Adipose tissue (tissue), 3 donors: ENCODE measurements around the gene KLHL5. TPM values are rescaled to one million over a fixed set of nuclear protein-coding genes. Genes with fewer than 3 reads are reported as not detected.
"Not testable (repeated sequence)": the region's sequence is repeated elsewhere in the genome, so short reads cannot be mapped to it uniquely, and the experiment has no call there.

ENCODE experiments used
- H3K27ac ChIP-seq: one replicate; pipeline ENCODE4 v1.5.1; 2013; ENCODE audit warnings: low read depth, low read length
- WGBS, 3 donors: extraction: QIAGEN DNeasy Blood & Tissue Kit; methylation state at CpG; one replicate each; pipeline ENCODE4 v1.1.7; 2013; 5-methylcytosine and 5-hydroxymethylcytosine counted together
- polyA plus RNA-seq, 3 donors: library from polyadenylated mRNA; stranded (reverse); fragments of 200-250 nt; gene quantifications; one replicate each; pipeline ENCODE4 v1.2.3, GENCODE V29; 2013
- donor health status: healthy with polysubstance abuse.
- donor health status: Bipolar disorder and iron deficiency.
- donor health status: healthy.

The KLHL5 gene
- polyA plus RNA-seq, 3 donors, result 6.0 to 27.6 (median 23.5) TPM

DNA sequence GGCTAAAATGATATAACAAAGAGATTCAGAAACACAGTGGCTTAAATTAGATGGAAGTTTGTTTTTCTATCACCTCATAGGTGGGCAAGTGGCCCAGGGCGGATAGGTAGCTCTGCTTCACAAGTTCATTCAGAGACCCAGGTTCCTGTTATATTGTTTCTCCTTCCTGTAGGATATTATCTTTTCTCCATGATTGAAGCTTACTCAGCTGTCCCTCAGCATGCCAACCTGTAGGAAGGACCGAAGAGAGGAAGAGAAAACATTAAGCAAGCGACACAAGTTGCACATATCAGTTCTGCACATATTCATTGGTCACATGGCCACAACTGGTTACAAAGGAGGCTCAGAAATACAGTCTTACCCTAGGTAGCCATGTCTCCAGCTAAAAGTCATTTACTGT is 6.9 kb downstream of the KLHL5 start:
- no peak overlapping the region for H3K27ac ChIP-seq
- WGBS, 3 donors, result 60 to 90% (median 75%) methylated on average over 3 of the region's 3 CpGs

DNA sequence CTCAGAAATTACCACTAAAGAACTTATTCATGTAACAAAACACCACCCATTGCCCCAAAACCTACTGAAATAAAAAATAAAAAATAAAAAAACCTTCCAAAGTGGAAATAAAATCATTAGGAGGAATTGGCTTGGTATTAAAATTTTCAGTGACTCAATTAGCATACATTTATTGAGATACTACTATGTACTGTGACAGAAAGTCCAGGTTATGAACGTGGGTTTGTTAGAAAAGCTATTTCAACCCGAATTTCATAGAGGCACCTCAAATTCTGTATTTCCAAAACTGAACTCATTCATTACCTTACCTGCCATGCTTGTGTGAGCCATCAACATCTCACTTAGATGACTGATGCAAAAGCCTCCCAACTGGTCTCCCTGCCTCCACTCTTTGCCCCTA is 16.8 kb downstream of the KLHL5 start:
- 92 to 100% (median 98%) methylated on average over 2 of the region's 2 CpGs for WGBS, 3 donors
- no peak overlapping the region for H3K27ac ChIP-seq

DNA sequence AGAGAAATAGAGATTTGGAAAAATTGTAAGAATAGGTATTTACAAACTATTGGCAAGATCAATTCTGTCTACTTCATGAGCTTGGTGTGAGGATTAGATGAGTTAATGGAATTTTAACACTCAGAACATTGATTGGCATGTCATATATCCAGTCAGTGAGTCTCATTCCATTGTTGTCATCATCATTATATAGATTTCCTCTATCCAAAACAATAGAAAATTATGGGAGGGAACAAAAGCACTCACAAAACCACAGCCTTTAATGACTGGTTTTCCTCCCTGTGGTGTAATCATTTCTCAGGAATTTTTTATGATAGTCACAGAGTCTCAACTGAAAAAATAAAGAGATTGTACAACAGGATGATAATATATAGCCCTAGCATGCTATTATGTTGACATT is 21.1 kb downstream of the KLHL5 start:
- no peak overlapping the region for H3K27ac ChIP-seq

DNA sequence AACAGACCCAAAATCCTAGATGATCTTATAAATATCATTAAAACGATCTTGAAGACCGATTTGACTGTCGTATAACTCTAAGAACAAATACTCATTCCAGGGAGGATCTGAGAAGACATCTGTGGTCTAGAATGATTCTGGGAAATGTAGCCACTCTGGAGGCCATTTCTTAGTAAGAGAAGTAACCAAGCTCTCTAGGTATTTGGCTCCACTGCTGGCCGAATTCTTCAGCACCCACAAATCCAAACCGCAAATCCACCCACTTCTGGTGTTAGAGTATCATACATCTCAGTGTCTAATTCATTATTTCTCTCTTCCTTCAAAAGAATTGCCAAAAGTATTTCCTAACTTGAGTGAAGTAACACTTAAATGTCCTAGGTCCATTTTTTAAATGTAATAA is 23.9 kb downstream of the KLHL5 start:
- H3K27ac ChIP-seq, result no peak overlapping the region
- WGBS, 3 donors, result 84 to 92% (median 88%) methylated on average over 5 of the region's 5 CpGs

DNA sequence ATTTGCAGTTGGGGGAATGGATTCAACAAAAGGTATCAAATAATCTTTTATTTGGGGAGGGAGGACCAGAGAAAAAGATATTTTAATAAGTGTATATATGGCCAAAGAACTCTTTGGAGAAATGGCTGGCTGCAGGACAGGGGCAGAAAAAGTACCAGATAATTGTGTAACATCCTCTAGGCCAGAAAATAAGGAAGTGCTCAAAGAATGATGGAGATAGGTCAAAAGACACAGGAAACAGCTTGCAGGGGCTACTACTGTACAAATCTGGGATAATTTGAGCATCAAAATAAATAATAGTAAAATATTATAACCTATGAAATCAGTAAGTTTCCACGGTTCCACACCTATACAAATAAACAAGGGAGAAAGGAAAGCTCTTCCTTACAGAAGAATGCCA is 34.8 kb downstream of the KLHL5 start:
- 70 to 78% (median 77%) methylated on average over 1 of the region's 1 CpG for WGBS, 3 donors
- no peak overlapping the region for H3K27ac ChIP-seq

DNA sequence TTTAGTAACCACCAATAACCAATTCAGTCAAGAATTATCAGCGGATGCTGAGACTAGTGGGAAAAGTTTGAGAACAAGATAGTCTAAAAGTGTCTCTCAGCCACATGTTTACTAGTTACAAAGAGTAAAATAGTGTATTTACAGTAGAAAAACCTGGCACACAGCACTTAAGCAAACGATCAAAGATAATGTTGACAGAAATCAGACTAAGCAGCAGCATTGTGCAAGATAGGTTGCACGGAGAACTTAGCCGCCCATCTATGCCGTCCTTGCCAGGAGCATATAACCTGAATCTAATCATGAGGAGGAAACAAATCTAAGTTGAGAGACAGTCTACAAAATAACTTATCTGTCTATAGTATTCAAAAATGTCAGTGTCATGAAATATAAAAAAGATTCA is 35.3 kb downstream of the KLHL5 start:
- 45 to 82% (median 81%) methylated on average over 5 of the region's 5 CpGs for WGBS, 3 donors
- H3K27ac ChIP-seq, result no peak overlapping the region

DNA sequence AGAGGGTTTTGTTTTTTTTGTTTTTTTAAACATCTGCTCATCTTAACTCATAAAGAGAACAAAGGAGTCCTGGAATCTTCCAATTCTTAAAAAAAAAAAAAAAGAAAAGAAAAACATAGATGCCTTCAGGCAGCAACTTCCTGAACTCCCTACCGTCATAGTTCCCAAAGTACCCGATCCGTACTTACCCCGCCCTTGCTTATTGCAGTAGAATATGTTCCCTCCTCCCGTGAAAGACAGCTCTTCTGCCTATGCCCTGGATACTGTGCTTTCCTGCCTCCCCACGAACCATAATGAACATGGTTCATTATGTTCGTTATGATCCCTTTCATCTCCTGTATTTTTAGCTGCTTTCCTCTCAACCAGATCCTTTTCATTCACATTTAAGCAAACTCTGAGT is 40.3 kb downstream of the KLHL5 start:
- H3K27ac ChIP-seq, result no peak overlapping the region
- 76 to 86% (median 83%) methylated on average over 7 of the region's 7 CpGs for WGBS, 3 donors

DNA sequence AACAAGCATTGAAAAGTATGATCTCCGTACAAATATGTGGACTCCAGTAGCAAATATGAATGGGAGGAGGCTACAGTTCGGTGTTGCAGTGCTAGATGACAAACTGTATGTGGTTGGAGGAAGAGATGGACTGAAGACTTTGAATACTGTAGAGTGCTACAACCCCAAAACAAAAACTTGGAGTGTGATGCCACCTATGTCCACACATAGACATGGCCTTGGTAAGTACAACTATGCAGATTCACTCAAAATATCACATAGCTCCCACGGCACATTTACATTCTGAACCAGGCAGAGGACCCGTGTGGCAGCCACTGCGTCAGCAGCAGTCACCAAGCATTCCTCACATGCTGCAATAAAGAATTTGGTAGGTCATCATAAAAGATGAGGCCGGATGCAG is 41.3 kb downstream of the KLHL5 start:
- no peak overlapping the region for H3K27ac ChIP-seq
- WGBS, 3 donors, result 94 to 95% (median 95%) methylated on average over 6 of the region's 6 CpGs

DNA sequence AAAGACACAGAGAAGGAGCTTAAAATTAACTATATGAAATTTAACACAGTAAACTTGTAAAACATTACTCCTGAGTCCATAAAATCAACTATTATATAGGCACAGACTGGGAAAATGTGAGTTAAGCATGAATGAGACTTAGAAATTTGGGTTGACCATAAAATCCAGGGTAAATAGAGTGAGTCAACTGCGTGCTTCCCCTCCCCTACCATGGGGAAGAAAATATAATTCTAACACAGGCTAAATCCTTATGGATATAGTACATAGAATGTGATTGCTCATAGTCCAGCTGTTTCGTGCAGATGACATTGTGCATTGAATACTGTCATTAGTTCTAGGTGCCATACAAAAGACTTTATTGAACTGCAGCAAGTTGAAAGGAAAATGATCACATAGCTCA is 42.2 kb downstream of the KLHL5 start:
- 94 to 96% (median 95%) methylated on average over 2 of the region's 2 CpGs for WGBS, 3 donors

DNA sequence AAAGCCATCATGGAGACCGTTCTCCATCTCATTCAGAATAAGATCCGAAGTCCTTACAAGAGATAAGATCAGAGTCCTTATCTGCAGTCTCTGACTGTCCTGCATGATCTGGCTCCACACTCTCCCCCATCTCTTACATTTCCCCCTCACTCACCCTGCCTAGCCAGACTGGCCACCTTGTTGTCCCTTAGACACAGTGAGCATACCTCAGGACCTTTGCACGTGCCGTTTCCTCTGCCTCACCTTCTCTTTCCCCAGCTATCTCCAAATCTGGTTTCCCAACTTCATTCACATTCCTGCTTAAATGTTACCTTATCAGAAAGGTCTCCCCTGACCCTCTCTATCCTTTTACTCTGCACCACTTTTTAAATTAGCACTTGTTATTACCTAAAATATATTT is 44.0 kb downstream of the KLHL5 start:
- WGBS, 3 donors, result 96 to 100% (median 99%) methylated on average over 4 of the region's 4 CpGs

More for the DNA sequence above, 42.2 kb downstream of the KLHL5 start:
- H3K27ac ChIP-seq, result no peak overlapping the region

DNA sequence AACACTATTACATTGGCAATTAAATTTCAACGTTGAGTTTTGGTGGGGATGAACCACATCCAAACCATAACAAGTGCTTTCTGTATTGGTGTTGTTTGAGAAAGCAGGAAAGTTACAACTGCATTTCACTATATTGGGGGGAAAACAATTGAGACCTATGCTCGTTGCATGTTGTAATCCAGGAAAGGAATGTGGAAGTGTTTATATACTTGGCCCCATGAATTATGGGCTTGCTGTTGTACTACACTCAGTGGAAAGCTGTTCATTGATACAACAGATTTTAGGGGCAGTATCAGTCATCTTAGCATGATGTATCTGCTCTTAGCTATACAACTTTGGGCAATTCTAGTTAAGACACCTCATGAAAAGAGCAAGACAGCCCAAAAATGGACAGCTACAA is 52.4 kb downstream of the KLHL5 start:
- H3K27ac ChIP-seq, result no peak overlapping the region
- WGBS, 3 donors, result 57 to 88% (median 60%) methylated on average over 2 of the region's 2 CpGs

More for the DNA sequence above, 44.0 kb downstream of the KLHL5 start:
- H3K27ac ChIP-seq, result no peak overlapping the region

DNA sequence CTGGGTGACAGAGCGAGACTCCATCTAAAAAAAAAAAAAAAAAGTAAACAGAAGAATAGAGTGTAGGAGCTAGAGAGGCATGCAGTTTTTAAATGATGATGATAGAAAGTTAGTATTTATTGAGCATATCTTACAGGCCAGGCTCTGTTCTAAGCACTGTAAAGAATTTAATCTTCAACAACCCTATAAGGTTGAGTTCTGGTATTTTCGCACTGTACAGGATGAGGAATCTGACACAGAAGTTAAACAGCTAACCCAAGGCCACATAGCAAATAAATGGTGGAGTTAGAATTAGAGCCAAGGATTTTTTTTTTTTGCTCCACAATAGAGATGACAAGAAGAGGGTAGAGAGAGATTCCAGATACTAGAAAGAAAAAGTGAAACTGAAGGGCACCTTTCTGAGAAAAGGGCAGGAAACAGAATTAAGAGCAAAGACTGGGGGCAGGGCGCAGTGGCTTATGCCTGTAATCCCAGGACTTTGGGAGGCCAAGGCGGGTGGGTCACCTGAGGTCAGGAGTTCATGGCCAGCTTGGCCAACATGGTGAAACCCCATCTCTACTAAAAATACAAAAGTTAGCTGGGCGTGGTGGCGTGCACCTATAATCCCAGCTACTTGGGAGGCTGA is 56.1 kb downstream of the KLHL5 start:
- no peak overlapping the region for H3K27ac ChIP-seq
- 75 to 100% (median 92%) methylated on average over 6 of the region's 6 CpGs for WGBS, 3 donors

DNA sequence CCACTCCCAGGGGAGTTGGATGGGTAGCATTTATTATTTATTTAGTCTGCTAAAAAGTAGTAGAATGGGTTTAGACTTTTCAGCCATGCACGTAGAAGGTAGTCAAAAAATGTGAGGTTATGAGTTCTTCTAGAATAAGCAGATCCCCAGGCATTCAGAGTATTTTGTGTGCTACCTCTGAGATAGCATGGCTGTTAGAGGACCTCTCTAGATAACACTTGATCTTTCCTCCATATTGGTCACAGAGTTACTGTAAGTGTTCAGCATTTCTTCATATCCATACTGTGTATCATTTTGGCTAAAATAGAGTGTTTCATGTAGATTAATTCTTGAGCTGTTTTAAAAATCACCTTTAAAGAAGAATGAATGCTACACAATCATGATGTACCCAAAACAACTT is 58.4 kb downstream of the KLHL5 start:
- 93 to 97% (median 96%) methylated on average over 1 of the region's 1 CpG for WGBS, 3 donors
- H3K27ac ChIP-seq, result no peak overlapping the region

DNA sequence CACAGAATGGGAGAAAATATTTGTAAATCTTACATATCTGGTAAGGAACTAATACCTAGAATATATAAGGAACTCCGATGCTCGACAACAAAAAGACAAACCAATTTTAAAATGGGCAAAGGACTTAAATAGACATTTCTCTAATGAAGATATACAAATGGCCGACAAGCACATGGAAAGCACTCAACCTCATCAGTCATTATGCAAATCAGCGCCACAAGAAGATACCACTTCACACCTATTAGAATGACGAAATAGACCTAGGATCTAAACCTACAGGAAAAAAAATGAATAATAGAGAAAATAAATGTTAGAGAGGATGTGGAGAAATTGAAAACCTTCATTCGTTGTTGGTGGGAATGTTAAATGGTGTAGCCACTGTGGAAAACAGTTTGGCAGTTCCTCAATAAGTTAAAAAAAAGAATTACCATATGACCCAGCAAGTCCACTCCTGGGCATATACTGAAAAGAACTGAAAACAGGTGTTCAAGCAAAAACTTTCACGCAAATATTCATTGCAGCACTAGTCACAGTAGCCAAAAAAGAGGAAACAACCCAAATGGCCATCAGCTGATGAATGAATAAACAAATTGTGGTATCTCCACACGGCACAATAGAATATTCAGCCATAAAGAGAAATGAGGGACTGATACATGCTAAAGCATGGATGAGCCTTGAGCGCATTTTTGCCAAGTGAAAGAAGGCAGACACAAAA is 63.0 kb downstream of the KLHL5 start:
- H3K27ac ChIP-seq, result no peak overlapping the region
- 89 to 96% (median 95%) methylated on average over 9 of the region's 9 CpGs for whole genome bisulfite sequencing, 3 donors

DNA sequence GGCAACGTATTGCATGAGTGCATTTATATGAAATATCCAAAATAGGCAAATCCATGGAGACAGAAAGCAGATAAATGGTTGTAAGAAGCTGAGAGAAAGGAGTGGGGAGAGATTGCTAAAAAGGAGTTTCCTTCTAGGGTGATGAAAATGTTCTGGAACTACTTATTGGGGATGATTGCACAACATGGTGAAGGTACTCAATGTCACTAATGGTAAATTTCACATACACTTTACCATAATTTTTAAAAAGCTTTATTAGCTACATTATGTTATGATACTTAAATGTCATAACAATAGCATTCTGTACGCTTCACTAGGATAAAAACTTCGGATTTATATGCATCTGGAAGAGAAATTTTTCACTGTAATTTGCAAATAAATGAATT is 63.6 kb downstream of the KLHL5 start:
- no peak overlapping the region for H3K27ac ChIP-seq
- WGBS, 3 donors, result 88 to 93% (median 93%) methylated on average over 3 of the region's 3 CpGs

DNA sequence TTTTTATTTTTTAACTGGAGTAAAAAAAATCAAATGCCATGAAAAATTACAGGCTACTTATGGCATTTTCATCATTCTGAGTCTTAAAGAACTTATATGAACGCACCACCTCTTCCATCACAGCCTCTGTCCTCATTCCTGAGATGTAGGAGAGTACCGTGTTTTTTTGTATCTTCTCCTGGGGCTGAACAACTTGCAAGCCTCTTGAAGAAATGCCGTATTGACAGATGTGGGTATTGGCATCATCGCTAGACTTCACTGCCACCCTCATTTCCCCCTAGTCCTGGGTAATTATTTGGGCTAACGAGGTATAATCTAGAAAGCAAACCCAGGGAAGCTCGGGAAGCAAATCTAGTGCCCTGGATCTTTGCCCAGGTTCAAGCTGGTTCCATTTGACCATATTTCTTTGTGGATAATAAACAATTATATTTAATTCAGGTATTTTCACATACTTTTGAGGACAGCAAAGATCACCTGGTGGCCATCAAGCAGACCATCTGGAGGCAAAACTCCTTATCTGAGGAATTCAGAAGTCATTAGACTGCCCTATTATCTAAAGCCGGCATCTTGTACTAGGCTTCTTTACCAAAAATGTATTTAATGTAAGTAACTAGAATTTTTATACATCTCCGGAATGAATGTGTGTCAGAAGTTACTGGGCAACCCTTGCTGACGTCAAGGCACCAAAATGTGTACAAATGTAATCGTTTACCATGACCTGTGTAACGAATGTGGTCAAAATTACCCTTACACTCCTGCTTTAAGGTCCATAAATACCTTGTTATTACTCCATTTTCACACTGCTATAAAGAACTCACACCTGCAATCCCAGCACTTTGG is 64.4 kb downstream of the KLHL5 start:
- H3K27ac ChIP-seq, result no peak overlapping the region
- 89 to 94% (median 94%) methylated on average over 11 of the region's 11 CpGs for WGBS, 3 donors

DNA sequence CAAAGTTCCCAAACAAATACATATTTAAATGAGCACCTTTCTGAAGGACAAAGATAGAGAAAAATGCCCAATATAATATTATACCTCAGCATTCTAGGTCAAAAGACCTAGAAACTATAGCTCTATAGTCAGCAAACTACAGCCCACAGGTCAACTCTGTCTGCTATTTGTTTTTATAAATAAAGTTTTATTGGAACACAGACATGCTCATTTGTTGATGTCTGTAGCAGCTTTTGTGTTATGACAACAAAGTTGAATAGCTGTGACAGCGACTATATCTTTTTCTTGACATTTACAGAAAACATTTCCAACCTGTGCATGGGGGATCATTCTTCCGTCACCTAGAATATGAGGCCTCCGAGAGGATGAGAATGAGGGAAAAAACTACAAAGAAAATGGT is 71.6 kb downstream of the KLHL5 start:
- WGBS, 3 donors, result 97 to 98% (median 98%) methylated on average over 3 of the region's 3 CpGs
- H3K27ac ChIP-seq, result no peak overlapping the region

DNA sequence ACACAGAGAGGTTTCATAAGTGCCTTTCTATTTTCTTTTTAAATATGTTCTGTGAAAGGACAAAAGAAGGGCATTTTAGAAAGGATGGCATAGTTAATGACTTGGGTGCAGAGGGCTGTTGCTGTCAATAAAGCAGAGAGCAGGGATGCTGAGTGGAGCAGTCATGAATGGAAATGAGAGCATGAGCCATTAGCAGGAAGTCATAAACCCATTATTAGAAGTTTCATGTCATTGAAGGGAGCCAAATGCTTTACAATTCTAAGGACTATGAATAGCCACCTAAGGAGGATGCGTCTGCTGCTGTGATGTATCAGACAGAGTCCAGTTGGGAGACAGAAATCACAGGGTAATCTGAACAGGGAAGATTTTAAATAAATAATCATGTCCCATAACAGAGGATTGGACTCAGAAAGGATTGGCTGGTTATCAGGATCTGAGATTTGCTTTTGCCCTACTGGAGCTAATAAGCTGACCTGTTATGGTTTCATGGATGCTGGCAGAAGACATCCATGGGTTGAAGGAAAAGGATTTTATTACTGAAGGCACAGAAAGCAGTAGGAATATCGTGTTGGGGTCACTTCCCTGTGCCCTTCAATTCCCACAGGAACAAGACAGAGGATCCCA is 72.8 kb downstream of the KLHL5 start:
- WGBS, 3 donors, result 41 to 59% (median 51%) methylated on average over 2 of the region's 2 CpGs
- no peak overlapping the region for H3K27ac ChIP-seq

DNA sequence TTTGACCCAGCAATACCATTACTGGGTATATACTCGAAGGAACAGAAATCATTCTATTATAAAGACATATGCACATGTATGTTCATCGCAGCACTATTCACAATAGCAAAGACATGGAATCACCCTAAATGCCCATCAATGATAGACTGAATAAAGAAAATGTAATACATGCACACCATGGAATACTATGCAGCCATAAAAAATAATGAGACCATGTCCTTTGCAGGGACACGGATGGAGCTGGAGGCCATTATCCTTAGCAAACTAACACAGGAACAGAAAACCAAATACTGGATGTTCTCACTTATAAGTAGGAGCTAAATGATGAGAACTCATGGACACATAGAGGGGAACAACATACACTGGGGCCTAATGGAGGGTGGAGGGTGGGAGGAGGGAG is 76.2 kb downstream of the KLHL5 start:
- WGBS, 3 donors, result 66 to 86% (median 81%) methylated on average over 3 of the region's 3 CpGs
- H3K27ac ChIP-seq, result not testable (repeated sequence)
